ENCODE results near the gene AGA.

AGA gene

DNA sequence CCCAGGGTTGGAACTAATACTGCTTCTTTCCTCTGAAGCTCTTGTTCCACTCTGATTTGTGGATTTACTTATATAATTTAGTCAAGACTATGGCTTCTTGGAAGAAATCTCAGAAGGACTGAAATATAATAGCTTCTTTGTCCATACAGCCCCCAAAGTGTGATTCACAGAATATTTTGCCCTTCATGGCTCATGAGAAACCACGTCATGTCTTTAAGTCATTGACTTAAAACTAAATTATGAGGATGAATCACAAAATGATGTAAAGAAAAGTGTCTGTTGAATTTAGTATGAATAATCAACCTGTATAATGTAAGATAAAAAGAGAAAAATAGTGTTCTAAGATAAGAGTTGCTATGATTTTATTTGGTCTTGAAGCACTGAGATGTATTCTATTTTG lies 43.3 kb upstream of the AGA start:
- no peaks in the 10 kb centered on the region for H3K4me1 ChIP-seq
- intact Hi-C loops (cut with DNase I; ENCODE audit: low total_unique reads) = no loop called here
- H3K27me3 ChIP-seq = no peaks in the 10 kb centered on the region
- no peak overlapping the region for H3K4me3 ChIP-seq
- no peak overlapping the region for H3K27ac ChIP-seq
- TF ChIP-seq, protein P1, sequence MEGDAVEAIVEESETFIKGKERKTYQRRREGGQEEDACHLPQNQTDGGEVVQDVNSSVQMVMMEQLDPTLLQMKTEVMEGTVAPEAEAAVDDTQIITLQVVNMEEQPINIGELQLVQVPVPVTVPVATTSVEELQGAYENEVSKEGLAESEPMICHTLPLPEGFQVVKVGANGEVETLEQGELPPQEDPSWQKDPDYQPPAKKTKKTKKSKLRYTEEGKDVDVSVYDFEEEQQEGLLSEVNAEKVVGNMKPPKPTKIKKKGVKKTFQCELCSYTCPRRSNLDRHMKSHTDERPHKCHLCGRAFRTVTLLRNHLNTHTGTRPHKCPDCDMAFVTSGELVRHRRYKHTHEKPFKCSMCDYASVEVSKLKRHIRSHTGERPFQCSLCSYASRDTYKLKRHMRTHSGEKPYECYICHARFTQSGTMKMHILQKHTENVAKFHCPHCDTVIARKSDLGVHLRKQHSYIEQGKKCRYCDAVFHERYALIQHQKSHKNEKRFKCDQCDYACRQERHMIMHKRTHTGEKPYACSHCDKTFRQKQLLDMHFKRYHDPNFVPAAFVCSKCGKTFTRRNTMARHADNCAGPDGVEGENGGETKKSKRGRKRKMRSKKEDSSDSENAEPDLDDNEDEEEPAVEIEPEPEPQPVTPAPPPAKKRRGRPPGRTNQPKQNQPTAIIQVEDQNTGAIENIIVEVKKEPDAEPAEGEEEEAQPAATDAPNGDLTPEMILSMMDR (IDR thresholded peaks at IDR 0.05) = no peak
- H3K9me3 ChIP-seq = no peaks in the 10 kb centered on the region
- H3K36me3 ChIP-seq = no peaks in the 10 kb centered on the region
- DNase-seq = no peak

DNA sequence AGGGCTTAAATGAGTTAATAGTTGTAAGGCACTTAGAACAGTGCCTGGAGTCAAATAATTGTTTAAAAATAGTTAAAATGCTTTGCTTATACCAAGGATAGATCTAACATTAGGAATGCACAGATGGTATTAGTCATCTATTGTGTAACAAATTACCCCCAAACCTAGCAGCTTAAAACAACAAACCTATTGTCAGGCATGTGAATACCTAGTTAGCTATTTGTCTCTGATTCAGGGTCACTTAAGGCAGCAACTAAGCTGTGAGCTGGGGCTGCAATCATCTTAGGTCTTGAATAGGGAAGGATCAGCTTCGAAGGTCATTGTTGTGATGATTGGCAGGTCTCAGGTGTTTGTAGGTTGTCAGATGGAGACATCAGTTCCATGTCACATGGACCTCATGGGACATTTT lies 42.4 kb upstream of the AGA start:
- no peaks in the 10 kb centered on the region for H3K27me3 ChIP-seq
- no peaks in the 10 kb centered on the region for H3K36me3 ChIP-seq
- H3K9me3 ChIP-seq = no peaks in the 10 kb centered on the region
- DNase-seq = no peak
- intact Hi-C loops (cut with DNase I; ENCODE audit: low total_unique reads) = no loop called here
- no peak overlapping the region for H3K27ac ChIP-seq
- H3K4me1 ChIP-seq = no peaks in the 10 kb centered on the region
- TF ChIP-seq, protein P1 (IDR thresholded peaks at IDR 0.05) = no peak
- H3K4me3 ChIP-seq = no peak overlapping the region

DNA sequence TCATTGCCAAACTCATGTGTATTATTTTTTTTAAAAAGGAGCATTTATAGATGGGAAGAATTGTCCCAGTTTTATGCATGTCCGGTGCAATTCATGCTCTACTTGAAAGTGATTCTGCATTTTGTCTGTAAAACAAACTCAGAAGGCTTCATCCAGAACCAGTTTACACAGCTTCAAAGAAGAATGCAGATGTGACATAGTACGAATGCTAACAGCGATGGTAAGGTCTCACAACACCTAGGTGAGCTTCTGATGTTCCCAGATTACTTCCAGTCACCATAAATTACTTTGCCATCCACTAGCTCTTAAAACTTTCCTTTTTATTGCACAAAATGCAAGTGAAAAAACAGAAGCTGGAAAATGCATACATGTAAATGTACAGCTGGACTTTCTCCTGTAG lies 41.5 kb upstream of the AGA start:
- Histone ChIP-seq H3K4me3 (no peak overlapping the region), H3K27me3 (no peaks in the 10 kb centered on the region), H3K27ac (no peak overlapping the region), H3K36me3 (no peaks in the 10 kb centered on the region), H3K9me3 (no peaks in the 10 kb centered on the region), H3K4me1 (no peaks in the 10 kb centered on the region)
- intact Hi-C loops (cut with DNase I; ENCODE audit: low total_unique reads) = no loop called here
- no peak for DNase-seq
- TF ChIP-seq, protein P1 (IDR thresholded peaks at IDR 0.05) = no peak

DNA sequence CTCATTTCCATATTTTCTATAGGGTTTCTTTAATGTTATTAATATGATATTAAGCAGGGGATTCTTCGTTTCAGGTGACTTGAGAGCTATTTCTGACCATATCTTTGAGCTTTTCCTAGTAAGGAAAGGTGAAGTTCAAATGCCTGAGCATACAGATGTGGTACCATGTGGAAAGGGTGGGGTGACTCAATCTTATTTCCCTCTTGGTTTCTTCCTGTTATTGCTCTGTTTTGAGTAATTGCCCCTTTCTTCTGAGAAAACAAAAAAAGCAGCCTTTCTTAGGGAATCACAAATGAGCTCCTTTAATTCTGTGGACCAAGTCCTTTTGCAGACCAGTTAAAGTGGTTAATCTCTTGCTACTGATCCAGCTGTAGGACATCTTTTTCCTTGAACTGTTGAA lies 41.0 kb upstream of the AGA start:
- Histone ChIP-seq H3K9me3 (no peaks in the 10 kb centered on the region), H3K27me3 (no peaks in the 10 kb centered on the region), H3K4me1 (no peaks in the 10 kb centered on the region), H3K27ac (no peak overlapping the region), H3K36me3 (no peaks in the 10 kb centered on the region), H3K4me3 (no peak overlapping the region)
- TF ChIP-seq, protein P1 (IDR thresholded peaks at IDR 0.05) = no peak
- intact Hi-C loops (cut with DNase I; ENCODE audit: low total_unique reads) = no loop called here
- DNase-seq = no peak

DNA sequence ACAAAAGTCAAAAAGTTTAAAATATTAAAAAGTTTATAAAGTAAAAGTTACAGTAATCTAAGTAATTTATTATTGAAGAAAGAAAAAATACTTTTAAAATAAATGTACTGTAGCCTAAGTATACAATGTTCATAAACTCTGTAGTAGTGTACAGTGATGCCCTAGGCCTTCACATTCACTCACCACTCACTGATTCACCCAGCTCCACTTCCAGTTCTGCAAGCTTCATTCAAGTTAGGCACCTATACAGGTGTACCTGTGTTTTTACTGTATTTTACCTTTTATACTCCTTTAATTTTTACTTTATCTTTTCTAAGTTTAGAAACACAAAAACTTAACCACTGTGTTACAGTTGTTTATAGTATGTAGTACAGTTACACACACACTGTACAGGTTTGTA lies 40.1 kb upstream of the AGA start:
- DNase-seq = no peak
- Histone ChIP-seq H3K36me3 (no peaks in the 10 kb centered on the region), H3K9me3 (no peaks in the 10 kb centered on the region), H3K27ac (no peak overlapping the region), H3K4me3 (no peak overlapping the region), H3K4me1 (no peaks in the 10 kb centered on the region), H3K27me3 (no peaks in the 10 kb centered on the region)
- TF ChIP-seq, protein P1 (IDR thresholded peaks at IDR 0.05) = no peak
- intact Hi-C loops (cut with DNase I; ENCODE audit: low total_unique reads) = no loop called here

DNA sequence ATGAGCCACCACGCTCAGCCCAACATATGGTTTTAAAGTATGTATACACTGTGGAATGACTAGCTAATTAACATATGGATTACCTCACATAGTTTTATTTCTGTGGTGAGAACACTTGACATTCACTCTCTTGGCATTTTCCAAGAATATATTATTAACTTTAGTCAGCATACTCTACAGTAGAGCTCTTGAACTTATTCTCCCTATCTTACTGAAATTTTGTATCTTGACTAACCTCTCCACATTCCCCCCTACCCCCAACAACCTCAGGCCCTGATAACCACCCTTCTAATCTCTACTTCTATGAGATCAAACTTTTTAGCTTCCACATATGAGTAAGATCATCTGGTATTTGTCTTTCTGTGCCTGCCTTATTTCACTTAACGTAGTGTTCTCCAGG lies 38.6 kb upstream of the AGA start:
- Histone ChIP-seq H3K27ac (no peak overlapping the region), H3K9me3 (no peaks in the 10 kb centered on the region), H3K36me3 (no peaks in the 10 kb centered on the region), H3K4me1 (no peaks in the 10 kb centered on the region), H3K4me3 (no peak overlapping the region), H3K27me3 (no peaks in the 10 kb centered on the region)
- intact Hi-C loops (cut with DNase I; ENCODE audit: low total_unique reads) = no loop called here
- TF ChIP-seq, protein P1 (IDR thresholded peaks at IDR 0.05) = no peak
- no peak for DNase-seq
